Transverse colon (tissue), 3 donors: Measurements from ENCODE around the gene ADAMTS16.

Experiments used
- POLR2A ChIP-seq: fragments of 450-650 bp; IDR thresholded peaks from one replicate; pipeline ENCODE4 v1.6.1; 2016; ENCODE audit warnings: antibody characterized with exemption, mild to moderate bottlenecking, moderate library complexity
- TF ChIP-seq, protein P1 (sequence below), 5 experiments: fragments of 200-600 bp in 3 of 5; fragments of 450-650 bp in 2 of 5; sonication (generic) in 3 of 5; IDR thresholded peaks; 1 replicate in 2 of 5; 2 replicates in 3 of 5; pipeline ENCODE4 v1.5.1; 2016 to 2017; ENCODE audit warnings: antibody characterized with exemption in 5 of 5, inconsistent platforms in 3 of 5, mild to moderate bottlenecking in 2 of 5, moderate library complexity in 1 of 5

DNA sequence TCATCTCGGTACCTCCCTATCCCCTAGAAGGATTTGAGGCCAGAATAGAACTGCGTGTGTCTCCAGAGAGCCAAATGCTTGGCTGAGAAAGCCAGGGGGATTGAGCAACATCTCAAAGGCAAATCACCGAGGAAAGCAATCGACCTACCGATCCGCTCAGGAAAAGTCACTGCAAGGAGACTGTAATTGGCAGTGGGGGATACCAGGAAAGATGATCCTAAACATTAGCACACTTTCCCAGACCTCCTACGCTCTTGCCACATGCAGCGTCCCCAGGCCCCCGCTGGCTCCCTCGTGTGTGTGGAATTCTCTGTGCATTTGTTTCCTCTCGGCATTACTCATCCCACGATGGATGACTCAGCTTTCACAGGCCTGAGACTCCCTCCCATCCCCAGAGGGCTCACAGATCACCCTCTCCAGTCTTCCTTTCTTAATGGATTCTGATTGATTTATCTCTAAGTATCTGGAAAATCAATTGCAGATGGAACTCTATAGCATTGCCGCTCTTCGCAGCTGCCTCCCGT is 200.1 kb downstream of the ADAMTS16 start:
- TF ChIP-seq, protein P1, sequence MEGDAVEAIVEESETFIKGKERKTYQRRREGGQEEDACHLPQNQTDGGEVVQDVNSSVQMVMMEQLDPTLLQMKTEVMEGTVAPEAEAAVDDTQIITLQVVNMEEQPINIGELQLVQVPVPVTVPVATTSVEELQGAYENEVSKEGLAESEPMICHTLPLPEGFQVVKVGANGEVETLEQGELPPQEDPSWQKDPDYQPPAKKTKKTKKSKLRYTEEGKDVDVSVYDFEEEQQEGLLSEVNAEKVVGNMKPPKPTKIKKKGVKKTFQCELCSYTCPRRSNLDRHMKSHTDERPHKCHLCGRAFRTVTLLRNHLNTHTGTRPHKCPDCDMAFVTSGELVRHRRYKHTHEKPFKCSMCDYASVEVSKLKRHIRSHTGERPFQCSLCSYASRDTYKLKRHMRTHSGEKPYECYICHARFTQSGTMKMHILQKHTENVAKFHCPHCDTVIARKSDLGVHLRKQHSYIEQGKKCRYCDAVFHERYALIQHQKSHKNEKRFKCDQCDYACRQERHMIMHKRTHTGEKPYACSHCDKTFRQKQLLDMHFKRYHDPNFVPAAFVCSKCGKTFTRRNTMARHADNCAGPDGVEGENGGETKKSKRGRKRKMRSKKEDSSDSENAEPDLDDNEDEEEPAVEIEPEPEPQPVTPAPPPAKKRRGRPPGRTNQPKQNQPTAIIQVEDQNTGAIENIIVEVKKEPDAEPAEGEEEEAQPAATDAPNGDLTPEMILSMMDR (IDR thresholded peaks at IDR 0.05) = peak in 2 of 5 experiments; percentile 6 to 9
- no peak for TF ChIP-seq POLR2A
